Endodermal cell (in vitro differentiated cells): Measurements from ENCODE around the gene HS6ST1. TPM values are rescaled to one million over a fixed set of nuclear protein-coding genes. Genes with fewer than 3 reads are reported as not detected.

ENCODE experiments used
- DNase-seq: peaks from one replicate; pipeline ENCODE4 v3.0.0-alpha.2; 2017
- H3K27ac ChIP-seq: 2 replicates; pipeline ENCODE4 v1.5.1; 2013; ENCODE audit warnings: mild to moderate bottlenecking, low read depth, low read length, moderate library complexity
- H3K27me3 ChIP-seq: 2 replicates; pipeline ENCODE4 v1.6.1; 2013; ENCODE audit warnings: mild to moderate bottlenecking, low read length, moderate library complexity; ENCODE audit not compliant: insufficient read depth, control insufficient read depth, poor library complexity, severe bottlenecking
- H3K36me3 ChIP-seq: 2 replicates; pipeline ENCODE4 v1.7.0; 2013; ENCODE audit warnings: mild to moderate bottlenecking, low read length, moderate library complexity; ENCODE audit not compliant: control insufficient read depth, insufficient read depth
- H3K4me1 ChIP-seq: one replicate; pipeline ENCODE4 v1.7.0; 2013; ENCODE audit warnings: low read length; ENCODE audit not compliant: control insufficient read depth, insufficient read depth
- H3K4me3 ChIP-seq: 2 replicates; pipeline ENCODE4 v1.5.1; 2013; ENCODE audit warnings: mild to moderate bottlenecking, low read length, moderate library complexity
- H3K9ac ChIP-seq: 2 replicates; pipeline ENCODE4 v1.6.1; 2013; ENCODE audit warnings: mild to moderate bottlenecking, low read length, moderate library complexity; ENCODE audit not compliant: poor library complexity, severe bottlenecking; ENCODE audit errors: extremely low read depth
- H3K9me3 ChIP-seq: 2 replicates; pipeline ENCODE4 v1.6.1; 2013; ENCODE audit warnings: mild to moderate bottlenecking, low read length, moderate library complexity; ENCODE audit not compliant: control insufficient read depth
- H3K27ac Mint-ChIP-seq: 2 replicates; pipeline ENCODE4 v1.8.0; 2020; ENCODE audit warnings: mixed read lengths
- H3K27me3 Mint-ChIP-seq: 2 replicates; pipeline ENCODE4 v1.8.0; 2021; ENCODE audit warnings: mild to moderate bottlenecking, mixed read lengths; ENCODE audit not compliant: insufficient read depth
- H3K36me3 Mint-ChIP-seq: 2 replicates; pipeline ENCODE4 v1.8.0; 2020; ENCODE audit warnings: low read depth, mixed read lengths
- H3K4me1 Mint-ChIP-seq: 2 replicates; pipeline ENCODE4 v1.8.0; 2020; ENCODE audit warnings: mixed read lengths
- H3K4me3 Mint-ChIP-seq: 2 replicates; pipeline ENCODE4 v1.8.0; 2020; ENCODE audit warnings: mild to moderate bottlenecking, moderate library complexity, mixed read lengths
- H3K9me3 Mint-ChIP-seq: 2 replicates; pipeline ENCODE4 v1.8.0; 2020; ENCODE audit warnings: mild to moderate bottlenecking, mixed read lengths
- WGBS, 2 experiments: methylation state at CpG; one replicate each; pipeline versions ENCODE4 v1.1.5 to v1.1.7; 2013; ENCODE audit warnings: missing lambda C conversion rate in 2 of 2, mixed read lengths in 1 of 2; ENCODE audit not compliant: insufficient coverage in 1 of 2, insufficient read length in 1 of 2; 5-methylcytosine and 5-hydroxymethylcytosine counted together
- total RNA-seq, 2 donors: library from RNA; stranded (reverse); fragmentation: NEBNext Ultra II Directional in 1 of 2; extraction: Animal tissue kit (Norgen Biotek cat#: 25700) in 1 of 2; gene quantifications; 2 replicates in 1 of 2; 3 replicates in 1 of 2; pipeline ENCODE4 v1.2.1, GENCODE V29; 2021
- TF ChIP-seq, protein P1 (sequence below): fragments of 200-600 bp; sonication (generic); conservative IDR thresholded peaks from 2 replicates; pipeline ENCODE4 v1.5.0; 2021; ENCODE audit warnings: antibody characterized with exemption, mild to moderate bottlenecking

Gene HS6ST1
- total RNA-seq, 2 donors from 2014 or later: 93.0 to 106 TPM

DNA sequence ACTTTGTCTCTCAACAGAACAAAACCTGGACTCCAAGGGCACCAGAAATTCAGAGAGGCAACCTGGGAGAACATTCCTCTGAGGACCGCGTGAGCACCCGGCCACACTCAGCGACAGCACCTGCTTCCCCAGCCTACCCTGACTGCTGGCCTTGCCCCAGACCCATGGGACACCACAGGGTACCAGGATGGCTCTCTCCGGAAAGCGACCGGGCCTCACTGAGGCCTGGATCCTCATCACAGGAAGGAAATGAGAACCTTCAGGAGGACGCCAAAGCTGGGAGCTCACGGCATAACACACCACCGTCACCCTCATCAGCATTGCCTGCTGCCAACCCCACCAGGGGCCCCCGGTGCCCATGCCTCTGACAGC lies 38.9 kb downstream of the HS6ST1 start:
- Mint-ChIP-seq H3K27me3 (no peaks in the 10 kb centered on the region), H3K27ac (peak overlapping the region; percentile 52), H3K9me3 (peaks cover 1% of the 10 kb centered on the region), H3K4me1 (peaks cover 6% of the 10 kb centered on the region), H3K4me3 (no peak overlapping the region), H3K36me3 (peaks cover 31% of the 10 kb centered on the region)
- no peaks in the 10 kb centered on the region for H3K4me1 ChIP-seq
- no peak overlapping the region for H3K4me3 ChIP-seq
- DNase-seq: no peak
- TF ChIP-seq, protein P1, sequence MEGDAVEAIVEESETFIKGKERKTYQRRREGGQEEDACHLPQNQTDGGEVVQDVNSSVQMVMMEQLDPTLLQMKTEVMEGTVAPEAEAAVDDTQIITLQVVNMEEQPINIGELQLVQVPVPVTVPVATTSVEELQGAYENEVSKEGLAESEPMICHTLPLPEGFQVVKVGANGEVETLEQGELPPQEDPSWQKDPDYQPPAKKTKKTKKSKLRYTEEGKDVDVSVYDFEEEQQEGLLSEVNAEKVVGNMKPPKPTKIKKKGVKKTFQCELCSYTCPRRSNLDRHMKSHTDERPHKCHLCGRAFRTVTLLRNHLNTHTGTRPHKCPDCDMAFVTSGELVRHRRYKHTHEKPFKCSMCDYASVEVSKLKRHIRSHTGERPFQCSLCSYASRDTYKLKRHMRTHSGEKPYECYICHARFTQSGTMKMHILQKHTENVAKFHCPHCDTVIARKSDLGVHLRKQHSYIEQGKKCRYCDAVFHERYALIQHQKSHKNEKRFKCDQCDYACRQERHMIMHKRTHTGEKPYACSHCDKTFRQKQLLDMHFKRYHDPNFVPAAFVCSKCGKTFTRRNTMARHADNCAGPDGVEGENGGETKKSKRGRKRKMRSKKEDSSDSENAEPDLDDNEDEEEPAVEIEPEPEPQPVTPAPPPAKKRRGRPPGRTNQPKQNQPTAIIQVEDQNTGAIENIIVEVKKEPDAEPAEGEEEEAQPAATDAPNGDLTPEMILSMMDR: no peak
- no peak overlapping the region for H3K9ac ChIP-seq
- H3K9me3 ChIP-seq: no peaks in the 10 kb centered on the region
- H3K27ac ChIP-seq: no peak overlapping the region
- no peaks in the 10 kb centered on the region for H3K27me3 ChIP-seq
- WGBS, 2 experiments: 96 to 100% methylated on average over 10 to 11 of the region's 11 CpGs
- peaks cover 64% of the 10 kb centered on the region for H3K36me3 ChIP-seq

DNA sequence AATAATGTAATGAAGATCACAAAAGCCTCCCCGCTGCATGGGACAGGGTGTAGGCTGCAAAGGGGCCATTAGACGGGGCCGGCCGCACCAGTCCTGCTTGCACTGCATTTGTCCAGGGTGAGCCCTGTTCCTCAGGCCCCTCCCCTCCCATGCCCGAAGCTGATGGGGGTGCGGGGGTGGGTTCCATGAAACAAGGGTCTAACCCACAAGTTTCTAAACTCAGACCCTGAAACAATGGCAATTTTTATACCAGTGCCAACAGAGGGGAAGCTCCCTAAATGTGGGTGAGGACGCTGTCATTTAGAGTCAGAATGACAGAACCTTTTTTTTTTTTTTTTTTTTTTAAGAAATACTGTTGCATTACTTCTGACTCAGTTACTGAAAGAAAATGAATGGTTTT lies 39.7 kb downstream of the HS6ST1 start:
- peaks cover 38% of the 10 kb centered on the region for H3K36me3 Mint-ChIP-seq
- H3K27me3 Mint-ChIP-seq: no peaks in the 10 kb centered on the region
- peak; percentile 30 for DNase-seq
- Histone ChIP-seq H3K27me3 (no peaks in the 10 kb centered on the region), H3K27ac (no peak overlapping the region), H3K4me3 (no peak overlapping the region), H3K4me1 (no peaks in the 10 kb centered on the region), H3K9ac (no peak overlapping the region), H3K9me3 (no peaks in the 10 kb centered on the region), H3K36me3 (peaks cover 71% of the 10 kb centered on the region)
- peaks cover 6% of the 10 kb centered on the region for H3K4me1 Mint-ChIP-seq
- no peak overlapping the region for H3K4me3 Mint-ChIP-seq
- peaks cover 5% of the 10 kb centered on the region for H3K9me3 Mint-ChIP-seq
- WGBS, 2 experiments: 80 to 95% methylated on average over 1 to 7 of the region's 7 CpGs
- H3K27ac Mint-ChIP-seq: no peak overlapping the region
- TF ChIP-seq, protein P1: no peak

DNA sequence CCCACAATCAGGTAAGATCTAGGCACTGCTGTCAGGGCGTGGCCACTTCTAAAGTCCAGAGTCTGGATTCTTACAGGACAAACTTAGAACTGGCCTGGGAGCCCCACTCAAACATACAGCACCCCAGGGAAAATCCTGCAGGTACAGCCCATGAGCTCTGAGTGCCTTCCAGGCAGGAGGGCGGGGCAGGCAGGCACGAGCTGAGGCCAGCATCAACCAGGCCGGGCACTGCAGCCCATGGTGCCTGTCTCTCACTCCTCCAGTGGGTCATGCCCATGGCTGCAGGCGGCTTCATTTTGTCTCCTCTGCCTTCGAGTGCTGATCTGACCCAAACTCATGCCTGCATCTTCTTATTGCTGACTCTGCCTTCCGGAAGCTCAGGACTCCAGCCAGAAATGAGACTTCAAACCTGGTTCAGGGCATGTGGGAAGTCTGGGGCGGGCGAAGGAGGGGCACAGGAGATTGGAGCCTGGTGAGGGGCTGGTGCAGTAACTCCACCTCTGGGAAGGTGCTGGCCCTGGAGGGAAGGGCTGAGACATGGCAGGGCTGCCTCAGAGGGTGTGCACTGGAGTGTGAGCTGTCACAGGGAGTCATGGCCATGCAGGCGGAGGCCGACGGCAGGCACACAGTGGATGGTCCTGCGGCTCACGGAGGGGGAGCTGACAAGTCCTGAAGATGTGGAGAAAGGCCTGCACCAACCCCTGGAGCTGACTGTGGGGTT lies 40.5 kb downstream of the HS6ST1 start:
- Histone ChIP-seq H3K27ac (no peak overlapping the region), H3K9ac (no peak overlapping the region), H3K36me3 (peaks cover 70% of the 10 kb centered on the region), H3K27me3 (no peaks in the 10 kb centered on the region), H3K4me1 (no peaks in the 10 kb centered on the region), H3K9me3 (no peaks in the 10 kb centered on the region), H3K4me3 (no peak overlapping the region)
- Mint-ChIP-seq H3K9me3 (peaks cover 5% of the 10 kb centered on the region), H3K4me1 (peaks cover 6% of the 10 kb centered on the region), H3K27ac (no peak overlapping the region), H3K36me3 (peaks cover 41% of the 10 kb centered on the region), H3K4me3 (no peak overlapping the region), H3K27me3 (no peaks in the 10 kb centered on the region)
- TF ChIP-seq, protein P1: no peak
- WGBS, 2 experiments: 91 to 95% methylated on average over 10 to 14 of the region's 14 CpGs
- peak; percentile 34 for DNase-seq
